ENCODE data around the gene DLEU7. TPM values are rescaled to one million over a fixed set of nuclear protein-coding genes. Genes with fewer than 3 reads are reported as not detected.

Gene DLEU7
- total RNA-seq, 3 donors from 2014 or later (not counting 1 experiment from before 2014, with no cell fraction given), result 0.20 TPM; not detected in 2

GRCh38 chr13:50783717-50784290 lies 59.7 kb downstream of the DLEU7 start:
- DNase-seq (no peak), ATAC-seq (no peak)
- no peaks in the 10 kb centered on the region for H3K4me1 ChIP-seq (ENCODE audit: control insufficient read depth, insufficient read depth, low read length)
- H3K36me3 ChIP-seq (ENCODE audit: control insufficient read depth, insufficient read depth, low read length), result no peaks in the 10 kb centered on the region
- no peak overlapping the region for H3K27ac ChIP-seq (ENCODE audit: low read length)
- TF ChIP-seq CTCF (IDR thresholded peaks at IDR 0.05), result no peak
- Mint-ChIP-seq H3K27ac (no peak overlapping the region), H3K36me3 (no peaks in the 10 kb centered on the region), H3K27me3 (ENCODE audit: low read depth in 2 of 2) (peaks cover 24 to 40% of the 10 kb centered on the region in 2 donors), H3K4me1 (no peaks in the 10 kb centered on the region), H3K9me3 (no peaks in the 10 kb centered on the region), H3K4me3 (no peak overlapping the region)
- H3K9me3 ChIP-seq (ENCODE audit: control insufficient read depth, insufficient read depth, low read length), result no peaks in the 10 kb centered on the region
- 75% methylated on average over 6 of the region's 6 CpGs for WGBS (ENCODE audit: insufficient coverage)
- intact Hi-C loops (cut with micrococcal nuclease), result no loop called here
- no peak overlapping the region for H3K4me3 ChIP-seq (ENCODE audit: low read length)
- no peaks in the 10 kb centered on the region for H3K27me3 ChIP-seq (ENCODE audit: control insufficient read depth, insufficient read depth, low read length)

GRCh38 chr13:50783066-50783465 lies 60.4 kb downstream of the DLEU7 start:
- DNase-seq (no peak), ATAC-seq (no peak)
- intact Hi-C loops (cut with micrococcal nuclease), result no loop called here
- no peak overlapping the region for H3K4me3 ChIP-seq (ENCODE audit: low read length)
- Mint-ChIP-seq H3K4me3 (no peak overlapping the region), H3K9me3 (no peaks in the 10 kb centered on the region), H3K27me3 (ENCODE audit: low read depth in 2 of 2) (peaks cover 25 to 42% of the 10 kb centered on the region in 2 donors), H3K4me1 (no peaks in the 10 kb centered on the region), H3K36me3 (no peaks in the 10 kb centered on the region), H3K27ac (no peak overlapping the region)
- H3K4me1 ChIP-seq (ENCODE audit: control insufficient read depth, insufficient read depth, low read length), result no peaks in the 10 kb centered on the region
- no peak for TF ChIP-seq CTCF (IDR thresholded peaks at IDR 0.05)
- no peaks in the 10 kb centered on the region for H3K36me3 ChIP-seq (ENCODE audit: control insufficient read depth, insufficient read depth, low read length)
- H3K27ac ChIP-seq (ENCODE audit: low read length), result no peak overlapping the region
- H3K9me3 ChIP-seq (ENCODE audit: control insufficient read depth, insufficient read depth, low read length), result no peaks in the 10 kb centered on the region
- 79% methylated on average over 2 of the region's 2 CpGs for WGBS (ENCODE audit: insufficient coverage)
- no peaks in the 10 kb centered on the region for H3K27me3 ChIP-seq (ENCODE audit: control insufficient read depth, insufficient read depth, low read length)

GRCh38 chr13:50780201-50781015 lies 63.1 kb downstream of the DLEU7 start:
- Mint-ChIP-seq H3K4me3 (no peak overlapping the region), H3K27me3 (ENCODE audit: low read depth in 2 of 2) (peaks cover 25 to 62% of the 10 kb centered on the region in 2 donors), H3K27ac (no peak overlapping the region), H3K9me3 (peaks cover 0 to 3% of the 10 kb centered on the region in 2 donors), H3K36me3 (peaks cover 7% of the 10 kb centered on the region), H3K4me1 (no peaks in the 10 kb centered on the region)
- Histone ChIP-seq H3K9me3 (ENCODE audit: control insufficient read depth, insufficient read depth, low read length) (no peaks in the 10 kb centered on the region), H3K27me3 (ENCODE audit: control insufficient read depth, insufficient read depth, low read length) (peaks cover 6% of the 10 kb centered on the region), H3K4me3 (ENCODE audit: low read length) (no peak overlapping the region), H3K4me1 (ENCODE audit: control insufficient read depth, insufficient read depth, low read length) (no peaks in the 10 kb centered on the region), H3K36me3 (ENCODE audit: control insufficient read depth, insufficient read depth, low read length) (no peaks in the 10 kb centered on the region), H3K27ac (ENCODE audit: low read length) (no peak overlapping the region)
- intact Hi-C loops (cut with micrococcal nuclease), result no loop called here
- DNase-seq (no peak), ATAC-seq (no peak)
- 82% methylated on average over 8 of the region's 9 CpGs for WGBS (ENCODE audit: insufficient coverage)
- no peak for TF ChIP-seq CTCF (IDR thresholded peaks at IDR 0.05)

Data from natural killer cell (primary cell).